Thoracic aorta (tissue), 2 donors: ENCODE measurements around the gene ENKD1. TPM values are rescaled to one million over a fixed set of nuclear protein-coding genes. Genes with fewer than 3 reads are reported as not detected.

ENCODE experiments used
- ATAC-seq: fragments of 150-250 bp; one replicate; pipeline ENCODE4 v1.8.0; 2017; ENCODE audit warnings: low read depth; ENCODE audit not compliant: insufficient number of reproducible peaks, low FRiP score
- DNase-seq: peaks from one replicate; pipeline ENCODE4 v3.0.0-alpha.2; 2020; ENCODE audit warnings: low spot score
- H3K27ac ChIP-seq, 2 donors: fragments of 200-600 bp; sonication (generic); 1 replicate in 1 of 2; 2 replicates in 1 of 2; pipeline ENCODE4 v1.5.1; 2016; ENCODE audit warnings: mild to moderate bottlenecking in 2 of 2, moderate library complexity in 2 of 2
- H3K27me3 ChIP-seq: fragments of 200-600 bp; sonication (generic); replicated peaks from 2 replicates; pipeline ENCODE4 v1.6.0; 2016; ENCODE audit warnings: mild to moderate bottlenecking; ENCODE audit not compliant: insufficient read depth
- H3K36me3 ChIP-seq: fragments of 200-600 bp; sonication (generic); one replicate; pipeline ENCODE4 v1.5.1; 2016
- H3K4me1 ChIP-seq, 2 donors: fragments of 200-600 bp; sonication (generic); 1 replicate in 1 of 2; 2 replicates in 1 of 2; pipeline versions ENCODE4 v1.5.1 to v1.6.0; 2016; ENCODE audit warnings: low read depth in 2 of 2, mild to moderate bottlenecking in 1 of 2; ENCODE audit not compliant: control insufficient read depth in 1 of 2
- H3K4me3 ChIP-seq: fragments of 200-600 bp; sonication (generic); 2 replicates; pipeline ENCODE4 v1.5.1; 2016; ENCODE audit warnings: mild to moderate bottlenecking
- H3K9me3 ChIP-seq: fragments of 200-600 bp; sonication (generic); 2 replicates; pipeline ENCODE4 v1.5.1; 2016
- CTCF ChIP-seq: fragments of 200-600 bp; sonication (generic); IDR thresholded peaks from one replicate; pipeline ENCODE4 v1.5.1; 2019; ENCODE audit warnings: antibody characterized with exemption
- total RNA-seq, 2 donors: library from RNA; depleted of rRNA; stranded (reverse); fragments of >200 nt; gene quantifications; one replicate each; pipeline versions ENCODE4 v1.1.0 to v1.2.3, GENCODE V29; 2016

Gene ENKD1
- total RNA-seq, 2 donors from 2014 or later: 15.4 to 17.6 TPM

- ATAC-seq: no peak
Measured at GRCh38 chr16:67709050-67709449, 42.5 kb upstream of the ENKD1 start.

GRCh38 chr16:67708368-67708771, 41.8 kb upstream of the ENKD1 start:
- Histone ChIP-seq H3K4me1 (no peaks in the 10 kb centered on the region), H3K4me3 (no peak overlapping the region), H3K36me3 (no peaks in the 10 kb centered on the region), H3K9me3 (no peaks in the 10 kb centered on the region), H3K27ac (no peak overlapping the region), H3K27me3 (no peaks in the 10 kb centered on the region)
- no peak for ATAC-seq
- DNase-seq: no peak
- TF ChIP-seq CTCF: no peak

More at GRCh38 chr16:67709050-67709449, 42.5 kb upstream of the ENKD1 start:
- Histone ChIP-seq H3K9me3 (no peaks in the 10 kb centered on the region), H3K4me3 (no peak overlapping the region), H3K27me3 (no peaks in the 10 kb centered on the region), H3K4me1 (no peaks in the 10 kb centered on the region), H3K27ac (no peak overlapping the region), H3K36me3 (no peaks in the 10 kb centered on the region)
- DNase-seq: no peak
- TF ChIP-seq CTCF: no peak

- H3K27me3 ChIP-seq: no peaks in the 10 kb centered on the region
- no peak for ATAC-seq
- TF ChIP-seq CTCF: no peak
- no peaks in the 10 kb centered on the region for H3K36me3 ChIP-seq
- no peak for DNase-seq
- no peaks in the 10 kb centered on the region for H3K4me1 ChIP-seq
- no peak overlapping the region for H3K4me3 ChIP-seq
- H3K27ac ChIP-seq: no peak overlapping the region
- H3K9me3 ChIP-seq: no peaks in the 10 kb centered on the region
Measured at GRCh38 chr16:67707790-67708189, 41.2 kb upstream of the ENKD1 start.

- H3K4me3 ChIP-seq: no peak overlapping the region
- H3K4me1 ChIP-seq: no peaks in the 10 kb centered on the region
- ATAC-seq (no peak), DNase-seq (no peak)
- TF ChIP-seq CTCF: no peak
- no peaks in the 10 kb centered on the region for H3K36me3 ChIP-seq
- no peak overlapping the region for H3K27ac ChIP-seq
- no peaks in the 10 kb centered on the region for H3K9me3 ChIP-seq
- no peaks in the 10 kb centered on the region for H3K27me3 ChIP-seq
Measured at GRCh38 chr16:67707210-67707609, 40.7 kb upstream of the ENKD1 start.

- H3K27ac ChIP-seq: no peak overlapping the region
- DNase-seq (no peak), ATAC-seq (no peak)
- H3K36me3 ChIP-seq: no peaks in the 10 kb centered on the region
- H3K27me3 ChIP-seq: no peaks in the 10 kb centered on the region
- H3K4me3 ChIP-seq: no peak overlapping the region
- no peak for TF ChIP-seq CTCF
- H3K9me3 ChIP-seq: no peaks in the 10 kb centered on the region
- H3K4me1 ChIP-seq: no peaks in the 10 kb centered on the region
Measured at GRCh38 chr16:67704110-67704509, 37.6 kb upstream of the ENKD1 start.
